Sigmoid colon (tissue), 4 donors: ENCODE results near the gene TAS2R50.

Experiments
- CTCF ChIP-seq, 4 experiments: fragments of 450-650 bp in 3 of 4; fragments of 200-600 bp in 1 of 4; IDR thresholded peaks; one replicate each; pipeline ENCODE4 v1.5.1; 2016 to 2019; ENCODE audit warnings: antibody characterized with exemption in 4 of 4, mild to moderate bottlenecking in 3 of 4, moderate library complexity in 2 of 4
- POLR2AphosphoS5 ChIP-seq, 4 donors: sonication (generic); formaldehyde crosslinking; IDR thresholded peaks; one replicate each; pipeline ENCODE4 v1.6.1; 2017; ENCODE audit warnings: antibody characterized with exemption in 4 of 4

- no peak for TF ChIP-seq CTCF (IDR thresholded peaks at IDR 0.05)
- no peak for TF ChIP-seq POLR2AphosphoS5 (IDR thresholded peaks at IDR 0.05)
Measured at GRCh38 chr12:10960211-10960610, 26.5 kb downstream of the TAS2R50 start.
